HepG2 (cell line): Measurements from ENCODE around the gene TCF25. TPM values are rescaled to one million over a fixed set of nuclear protein-coding genes. Genes with fewer than 3 reads are reported as not detected.

Source experiments
- ATAC-seq: fragments of 200-7000 bp; cut with Tn5 transposase; 3 replicates; pipeline ENCODE4 v1.9.1; 2020; ENCODE audit warnings: mild to moderate bottlenecking, moderate library complexity
- BruUV-seq: library from RNA; stranded (reverse); fragments of 400-500 nt; replicated peaks from 2 replicates; lab custom pipeline; 2021; lab: Mats Ljungman, UMichigan
- CTCF ChIA-PET: fragments of 300-600 bp; formaldehyde crosslinking; extraction: SDS; loops from one replicate; lab custom pipeline; 2021; ENCODE audit warnings: low total read pairs, inconsistent platforms, low intra/inter-chr PET ratio; lab: Yijun Ruan, JAX
- POLR2A ChIA-PET: fragments of 350-600 bp; sonication (Branson Sonifier 250); formaldehyde crosslinking; loops from one replicate; lab custom pipeline; 2020; ENCODE audit warnings: antibody characterized with exemption, inconsistent platforms; lab: Yijun Ruan, JAX
- DNase-seq: peaks from one replicate; pipeline ENCODE4 v3.0.0-alpha.2; 2015; ENCODE audit warnings: low spot score
- FAIRE-seq: peaks from 3 replicates; lab custom pipeline; 2011; peaks lifted over from hg19 to GRCh38; lab: Jason Lieb, UNC
- H2AFZ ChIP-seq: one replicate; pipeline ENCODE4 v1.6.1; 2011; ENCODE audit warnings: low read length, inconsistent platforms
- H3K27ac ChIP-seq: fragments of 300-600 bp; 3 replicates; pipeline ENCODE4 v1.8.0; 2011; ENCODE audit warnings: mixed run types, mild to moderate bottlenecking, mixed read lengths, low read length, inconsistent platforms; ENCODE audit not compliant: insufficient read depth; ENCODE audit errors: extremely low read length
- H3K27me3 ChIP-seq, 2 experiments: fragments of 200-600 bp in 1 of 2; 2 replicates in 1 of 2; 3 replicates in 1 of 2; pipeline versions ENCODE4 v1.6.0 to v1.8.0; 2011; ENCODE audit warnings: low read length in 2 of 2, mild to moderate bottlenecking in 2 of 2, moderate library complexity in 2 of 2, inconsistent platforms in 1 of 2; ENCODE audit not compliant: insufficient read depth in 2 of 2, control insufficient read depth in 1 of 2
- H3K36me3 ChIP-seq, 2 experiments: fragments of 200-600 bp in 1 of 2; replicated peaks in 1 of 2; 2 replicates in 1 of 2; 3 replicates in 1 of 2; pipeline versions ENCODE4 v1.5.1 to v1.8.0; 2011; ENCODE audit warnings: low read length in 2 of 2, inconsistent platforms in 1 of 2; ENCODE audit not compliant: insufficient read depth in 2 of 2, control insufficient read depth in 1 of 2
- H3K4me1 ChIP-seq: 2 replicates; pipeline ENCODE4 v1.5.1; 2012; ENCODE audit warnings: low read length, inconsistent platforms; ENCODE audit not compliant: insufficient read depth
- H3K4me2 ChIP-seq: 2 replicates; pipeline ENCODE4 v1.6.0; 2011; ENCODE audit warnings: low read depth, low read length, inconsistent platforms
- H3K4me3 ChIP-seq, 3 experiments: fragments of 200-600 bp in 1 of 3; sonication (generic), shearing (Covaris generic) in 1 of 3; replicated peaks in 1 of 3; 2 replicates each; pipeline ENCODE4 v1.5.1; 2011 to 2016; ENCODE audit warnings: low read length in 3 of 3, inconsistent platforms in 2 of 3, low read depth in 2 of 3, mild to moderate bottlenecking in 2 of 3, control low read depth in 1 of 3, mixed read lengths in 1 of 3; ENCODE audit not compliant: insufficient read depth in 1 of 3
- H3K79me2 ChIP-seq: one replicate; pipeline ENCODE4 v1.6.1; 2011; ENCODE audit warnings: low read length, inconsistent platforms; ENCODE audit not compliant: insufficient read depth
- H3K9ac ChIP-seq: 2 replicates; pipeline ENCODE4 v1.6.0; 2011; ENCODE audit warnings: mild to moderate bottlenecking, low read depth, low read length, inconsistent platforms; ENCODE audit not compliant: insufficient read depth
- H3K9me3 ChIP-seq: 2 replicates; pipeline ENCODE4 v1.5.1; 2012; ENCODE audit warnings: mild to moderate bottlenecking, low read length
- H4K20me1 ChIP-seq: 2 replicates; pipeline ENCODE4 v1.6.0; 2011; ENCODE audit warnings: inconsistent platforms, mild to moderate bottlenecking, low read length, moderate library complexity; ENCODE audit not compliant: insufficient read depth
- AFF4 ChIP-seq: sonication (generic); formaldehyde crosslinking; IDR thresholded peaks from 2 replicates; pipeline ENCODE4 v1.4.0; 2020; ENCODE audit warnings: missing genetic modification reagents
- AGO2 ChIP-seq: fragments of 200-400 bp; formaldehyde crosslinking; optimal IDR thresholded peaks from 2 replicates; pipeline ENCODE3; 2017; ENCODE audit warnings: mild to moderate bottlenecking, low read depth, low read length, moderate library complexity
- MIER2 ChIP-seq: IDR thresholded peaks from 2 replicates; pipeline ENCODE4 v1.6.1; 2016; ENCODE audit warnings: missing biosample characterization, missing genetic modification reagents
- NAIF1 ChIP-seq: sonication (generic); formaldehyde crosslinking; IDR thresholded peaks from 2 replicates; pipeline ENCODE4 v1.5.0; 2020; ENCODE audit warnings: mild to moderate bottlenecking, missing genetic modification reagents, borderline replicate concordance
- NFIB ChIP-seq: sonication (generic); formaldehyde crosslinking; IDR thresholded peaks from 2 replicates; pipeline ENCODE4 v1.9.0; 2021; ENCODE audit warnings: missing genetic modification reagents, mild to moderate bottlenecking, borderline replicate concordance
- ONECUT2 ChIP-seq: sonication (generic); formaldehyde crosslinking; IDR thresholded peaks from 2 replicates; pipeline ENCODE4 v1.4.0; 2020; ENCODE audit warnings: missing genetic modification reagents
- POLR2G ChIP-seq: fragments of 200-400 bp; formaldehyde crosslinking; IDR thresholded peaks from 2 replicates; pipeline ENCODE4 v1.6.1; 2018; ENCODE audit warnings: mild to moderate bottlenecking, low read depth, low read length, moderate library complexity
- RBFOX2 ChIP-seq: fragments of 200-400 bp; formaldehyde crosslinking; IDR thresholded peaks from 2 replicates; pipeline ENCODE4 v1.6.1; 2017; ENCODE audit warnings: low read depth, mild to moderate bottlenecking, low read length
- SNAPC2 ChIP-seq: sonication (generic); formaldehyde crosslinking; IDR thresholded peaks from 2 replicates; pipeline ENCODE4 v1.8.1; 2022; ENCODE audit warnings: mild to moderate bottlenecking, missing genetic modification reagents
- TBL1XR1 ChIP-seq: fragments of 150-350 bp; IDR thresholded peaks from 2 replicates; pipeline ENCODE4 v1.6.1; 2014; ENCODE audit warnings: borderline replicate concordance, low read length; ENCODE audit not compliant: partially characterized antibody
- ZBTB20 ChIP-seq: sonication (generic); formaldehyde crosslinking; IDR thresholded peaks from 2 replicates; pipeline ENCODE4 v1.8.1; 2023; ENCODE audit warnings: missing genetic modification reagents, low read depth, mild to moderate bottlenecking, borderline replicate concordance
- ZNF432 ChIP-seq: sonication (generic); formaldehyde crosslinking; IDR thresholded peaks from 2 replicates; pipeline ENCODE4 v1.5.0; 2020; ENCODE audit warnings: missing genetic modification reagents, mild to moderate bottlenecking, borderline replicate concordance
- ZNF563 ChIP-seq: sonication (generic); formaldehyde crosslinking; IDR thresholded peaks from 2 replicates; pipeline ENCODE4 v1.8.0; 2022; ENCODE audit warnings: mild to moderate bottlenecking, moderate library complexity, missing genetic modification reagents
- WGBS: methylation state at CpG from one replicate; pipeline ENCODE4 v1.1.6; 2017; ENCODE audit warnings: low lambda C conversion rate; 5-methylcytosine and 5-hydroxymethylcytosine counted together
- in situ Hi-C: cut with HindIII; loops from 2 replicates; pipeline ENCODE4 v1.10.0; 2017; ENCODE audit warnings: low pct_unique_long_range_greater_than_20kb; ENCODE audit not compliant: extremely low pct_ligation_motif_present
- intact Hi-C: fragments of 100-400 bp; cut with micrococcal nuclease; formaldehyde crosslinking; loops from one replicate; pipeline ENCODE4 v1.10.0; 2022; ENCODE audit not compliant: unreplicated experiment
- polyA plus RNA-seq, 8 experiments: library from polyadenylated mRNA; depleted of rRNA in 3 of 8; stranded (reverse) in 7 of 8; unstranded in 1 of 8; fragments of >200 nt; fragmentation: Illumina TruSeq in 4 of 8; extraction: Trizol in 4 of 8; gene quantifications; 2 replicates each; pipeline versions ENCODE4 v1.2.1 to v1.2.3, GENCODE V29; 2011 to 2016; ENCODE audit warnings: low read depth in 4 of 8, missing spikeins in 1 of 8, mixed read lengths in 1 of 8; ENCODE audit not compliant: insufficient read depth in 1 of 8
- total RNA-seq, 5 experiments: library from RNA; depleted of rRNA; stranded (reverse); fragments of >200 nt; fragmentation: Illumina TruSeq; extraction: Trizol; gene quantifications; 2 replicates each; pipeline ENCODE4 v1.2.3, GENCODE V29; 2016; ENCODE audit warnings: low read depth in 1 of 5

Gene TCF25
- total and polyA plus RNA-seq, 2 of the 13 experiments (the other 11 are each of a cell fraction or from before 2014, with no cell fraction given), result 138 to 206 TPM

- TF ChIP-seq AGO2 (peak; percentile 95), NAIF1 (CRISPR knock-in tag) (no peak), ZNF563 (CRISPR knock-in tag) (no peak), ZBTB20 (CRISPR knock-in tag) (no peak), AFF4 (no peak), ONECUT2 (no peak), TBL1XR1 (no peak), MIER2 (no peak), NFIB (CRISPR knock-in tag) (no peak), POLR2G (peak; percentile 44; the same call in 1 of the 2 replicates), ZNF432 (CRISPR knock-in tag) (no peak), RBFOX2 (peak; percentile 33; the same call in 1 of the 2 replicates), SNAPC2 (CRISPR knock-in tag) (no peak)
- Histone ChIP-seq H3K27ac (no peak overlapping the region), H3K79me2 (no peaks in the 10 kb centered on the region), H3K4me1 (peaks cover 25% of the 10 kb centered on the region), H3K4me2 (no peak overlapping the region), H3K36me3 (peaks cover 20 to 25% of the 10 kb centered on the region in 2 experiments; a peak in 4 of 5 replicates), H3K9me3 (no peaks in the 10 kb centered on the region), H2AFZ (no peak overlapping the region), H3K4me3 (no peak overlapping the region), H3K9ac (no peak overlapping the region), H4K20me1 (peaks cover 2% of the 10 kb centered on the region; the same call in 1 of the 2 replicates), H3K27me3 (peaks cover 0 to 18% of the 10 kb centered on the region in 2 experiments; a peak in 3 of 5 replicates)
- ATAC-seq (peak; percentile 5), FAIRE-seq (no peak), DNase-seq (no peak)
- 96% methylated on average over 10 of the region's 14 CpGs for WGBS
- in situ Hi-C loops, result no loop called here
- CTCF ChIA-PET, result no interaction called here
- intact Hi-C loops, result no loop called here
- POLR2A ChIA-PET, result interaction anchor here (9.0 kb wide), 1 partner anchor 14 kb away, joined by 86 read pairs; the partner anchor contains the start of gene TUBB3
- BruUV-seq, result no TSS peak
These were observed 63.1 kb downstream of the TCF25 start for GRCh38 chr16:89936508-89936907.
